PC-9 (cell line): Measurements from ENCODE around the gene RASL11B.

Source experiments
- EZH2 ChIP-seq: fragments of 200-600 bp; sonication (generic); IDR thresholded peaks from 2 replicates; pipeline ENCODE4 v1.8.0; 2017; ENCODE audit warnings: antibody characterized with exemption, low read depth
- TF ChIP-seq, protein P1 (sequence below): fragments of 200-600 bp; sonication (generic); conservative IDR thresholded peaks from 2 replicates; pipeline ENCODE4 v1.6.1; 2017; ENCODE audit warnings: mixed run types, antibody characterized with exemption, mild to moderate bottlenecking, moderate library complexity

DNA sequence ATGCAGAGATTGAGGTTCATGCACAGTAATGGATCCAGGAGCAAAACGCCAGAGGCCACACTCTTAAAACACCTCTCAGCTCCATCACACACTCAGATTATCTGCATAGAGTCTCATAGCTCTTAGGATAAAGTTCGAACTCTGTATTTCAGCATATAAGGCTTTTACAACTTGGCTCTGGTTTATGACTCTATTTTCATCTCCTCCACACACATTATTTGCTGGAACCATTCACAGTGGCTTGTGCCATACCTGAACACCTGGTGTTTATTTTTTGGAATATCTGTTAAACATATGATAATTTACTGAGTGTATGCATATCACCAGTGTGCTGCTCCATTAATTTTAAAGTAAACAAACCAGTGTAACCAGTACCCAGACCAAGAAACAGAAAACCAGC lies 27.2 kb downstream of the RASL11B start:
- TF ChIP-seq, protein P1, sequence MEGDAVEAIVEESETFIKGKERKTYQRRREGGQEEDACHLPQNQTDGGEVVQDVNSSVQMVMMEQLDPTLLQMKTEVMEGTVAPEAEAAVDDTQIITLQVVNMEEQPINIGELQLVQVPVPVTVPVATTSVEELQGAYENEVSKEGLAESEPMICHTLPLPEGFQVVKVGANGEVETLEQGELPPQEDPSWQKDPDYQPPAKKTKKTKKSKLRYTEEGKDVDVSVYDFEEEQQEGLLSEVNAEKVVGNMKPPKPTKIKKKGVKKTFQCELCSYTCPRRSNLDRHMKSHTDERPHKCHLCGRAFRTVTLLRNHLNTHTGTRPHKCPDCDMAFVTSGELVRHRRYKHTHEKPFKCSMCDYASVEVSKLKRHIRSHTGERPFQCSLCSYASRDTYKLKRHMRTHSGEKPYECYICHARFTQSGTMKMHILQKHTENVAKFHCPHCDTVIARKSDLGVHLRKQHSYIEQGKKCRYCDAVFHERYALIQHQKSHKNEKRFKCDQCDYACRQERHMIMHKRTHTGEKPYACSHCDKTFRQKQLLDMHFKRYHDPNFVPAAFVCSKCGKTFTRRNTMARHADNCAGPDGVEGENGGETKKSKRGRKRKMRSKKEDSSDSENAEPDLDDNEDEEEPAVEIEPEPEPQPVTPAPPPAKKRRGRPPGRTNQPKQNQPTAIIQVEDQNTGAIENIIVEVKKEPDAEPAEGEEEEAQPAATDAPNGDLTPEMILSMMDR = no peak
- no peak for TF ChIP-seq EZH2
